Measurements from ENCODE around the gene PPP1R12B.
"Not testable (repeated sequence)": the region's sequence is repeated elsewhere in the genome, so short reads cannot be mapped to it uniquely, and the experiment has no call there.

Gene PPP1R12B

GRCh38 chr1:202480640-202481039 is 132.1 kb downstream of the PPP1R12B start:
- DNase-seq (ENCODE audit: low read depth in 2 of 3, low spot score in 2 of 3): not testable (repeated sequence)

GRCh38 chr1:202483362-202483761 is 134.9 kb downstream of the PPP1R12B start:
- not testable (repeated sequence) for DNase-seq (ENCODE audit: low read depth in 2 of 3, low spot score in 2 of 3)

GRCh38 chr1:202484032-202484431 is 135.5 kb downstream of the PPP1R12B start:
- DNase-seq (ENCODE audit: low read depth in 2 of 3, low spot score in 2 of 3): not testable (repeated sequence)

GRCh38 chr1:202484820-202485219 is 136.3 kb downstream of the PPP1R12B start:
- DNase-seq (ENCODE audit: low read depth in 2 of 3, low spot score in 2 of 3): not testable (repeated sequence)

GRCh38 chr1:202488178-202488649 is 139.7 kb downstream of the PPP1R12B start:
- DNase-seq (ENCODE audit: low read depth in 2 of 3, low spot score in 2 of 3): not testable (repeated sequence)

- not testable (repeated sequence) for DNase-seq (ENCODE audit: low read depth in 2 of 3, low spot score in 2 of 3)
Observed at GRCh38 chr1:202489101-202489500, 140.6 kb downstream of the PPP1R12B start.

GRCh38 chr1:202493112-202493511 is 144.6 kb downstream of the PPP1R12B start:
- not testable (repeated sequence) for DNase-seq (ENCODE audit: low read depth in 2 of 3, low spot score in 2 of 3)

- no peak for DNase-seq (ENCODE audit: low read depth in 2 of 3, low spot score in 2 of 3)
Observed at GRCh38 chr1:202498542-202498941, 150.0 kb downstream of the PPP1R12B start.

GRCh38 chr1:202499997-202500396 is 151.5 kb downstream of the PPP1R12B start:
- not testable (repeated sequence) for DNase-seq (ENCODE audit: low read depth in 2 of 3, low spot score in 2 of 3)

GRCh38 chr1:202501281-202501680 is 152.8 kb downstream of the PPP1R12B start:
- DNase-seq (ENCODE audit: low read depth in 2 of 3, low spot score in 2 of 3): no peak

- no peak for DNase-seq (ENCODE audit: low read depth in 2 of 3, low spot score in 2 of 3)
Observed at GRCh38 chr1:202505356-202505755, 156.9 kb downstream of the PPP1R12B start.

GRCh38 chr1:202505880-202506575 is 157.5 kb downstream of the PPP1R12B start:
- not testable (repeated sequence) for DNase-seq (ENCODE audit: low read depth in 2 of 3, low spot score in 2 of 3)

GRCh38 chr1:202508863-202509262 is 160.4 kb downstream of the PPP1R12B start:
- not testable (repeated sequence) for DNase-seq (ENCODE audit: low read depth in 2 of 3, low spot score in 2 of 3)

GRCh38 chr1:202513875-202514274 is 165.4 kb downstream of the PPP1R12B start:
- DNase-seq (ENCODE audit: low read depth in 2 of 3, low spot score in 2 of 3): not testable (repeated sequence)

GRCh38 chr1:202516434-202516877 is 168.0 kb downstream of the PPP1R12B start:
- DNase-seq (ENCODE audit: low read depth in 2 of 3, low spot score in 2 of 3): no peak

- not testable (repeated sequence) for DNase-seq (ENCODE audit: low read depth in 2 of 3, low spot score in 2 of 3)
Observed at GRCh38 chr1:202517146-202517545, 168.6 kb downstream of the PPP1R12B start.

GRCh38 chr1:202518180-202518579 is 169.7 kb downstream of the PPP1R12B start:
- DNase-seq (ENCODE audit: low read depth in 2 of 3, low spot score in 2 of 3): not testable (repeated sequence)

GRCh38 chr1:202518905-202519304 is 170.4 kb downstream of the PPP1R12B start:
- DNase-seq (ENCODE audit: low read depth in 2 of 3, low spot score in 2 of 3): not testable (repeated sequence)

- DNase-seq (ENCODE audit: low read depth in 2 of 3, low spot score in 2 of 3): not testable (repeated sequence)
Observed at GRCh38 chr1:202520129-202520856, 171.8 kb downstream of the PPP1R12B start.

GRCh38 chr1:202520857-202521216 is 172.3 kb downstream of the PPP1R12B start:
- DNase-seq (ENCODE audit: low read depth in 2 of 3, low spot score in 2 of 3): not testable (repeated sequence)

GRCh38 chr1:202521484-202521883 is 173.0 kb downstream of the PPP1R12B start:
- DNase-seq (ENCODE audit: low read depth in 2 of 3, low spot score in 2 of 3): not testable (repeated sequence)

- DNase-seq (ENCODE audit: low read depth in 2 of 3, low spot score in 2 of 3): no peak
Observed at GRCh38 chr1:202521886-202522285, 173.4 kb downstream of the PPP1R12B start.
